ENCODE measurements around the gene DHRS4L2.
"Not testable (repeated sequence)": the region's sequence is repeated elsewhere in the genome, so short reads cannot be mapped to it uniquely, and the experiment has no call there.

DHRS4L2 gene

DNA sequence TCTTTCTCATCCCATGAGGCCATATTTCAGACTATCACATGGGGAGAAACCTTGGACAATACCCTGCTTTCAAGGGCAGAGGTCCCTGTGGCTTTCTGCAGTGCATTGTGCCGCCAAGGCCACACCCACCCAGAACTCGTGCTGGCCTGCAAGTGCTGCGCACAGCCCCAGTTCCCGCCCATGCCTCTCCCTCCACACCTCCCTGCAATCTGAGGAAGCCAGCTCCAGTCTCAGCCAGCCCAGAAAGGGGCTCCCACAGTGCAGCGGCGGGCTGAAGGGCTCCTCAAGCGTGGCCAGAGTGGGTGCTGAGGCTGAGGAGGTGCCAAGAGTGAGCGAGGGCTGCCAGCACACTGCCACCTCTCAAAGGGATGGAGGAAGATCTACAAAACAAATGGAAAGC lies 15.6 kb upstream of the DHRS4L2 start:
- not testable (repeated sequence) for DNase-seq (ENCODE audit: low read depth)

DNA sequence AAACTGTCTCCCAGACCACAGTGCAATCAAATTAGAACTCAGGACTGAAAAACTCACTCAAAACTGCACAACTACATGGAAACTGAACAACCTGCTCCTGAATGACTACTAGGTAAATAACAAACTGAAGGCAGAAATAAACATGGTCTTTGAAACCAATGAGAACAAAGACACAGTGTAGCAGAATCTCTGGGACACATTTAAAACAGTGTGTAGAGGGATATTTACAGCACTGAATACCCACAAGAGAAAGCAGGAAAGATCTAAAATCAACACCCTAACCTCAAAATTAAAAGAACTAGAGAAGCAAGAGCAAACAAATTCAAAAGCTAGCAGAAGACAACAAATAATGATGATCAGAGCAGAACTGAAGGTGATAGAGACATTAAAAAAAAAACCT lies 14.7 kb upstream of the DHRS4L2 start:
- not testable (repeated sequence) for DNase-seq (ENCODE audit: low read depth)

DNA sequence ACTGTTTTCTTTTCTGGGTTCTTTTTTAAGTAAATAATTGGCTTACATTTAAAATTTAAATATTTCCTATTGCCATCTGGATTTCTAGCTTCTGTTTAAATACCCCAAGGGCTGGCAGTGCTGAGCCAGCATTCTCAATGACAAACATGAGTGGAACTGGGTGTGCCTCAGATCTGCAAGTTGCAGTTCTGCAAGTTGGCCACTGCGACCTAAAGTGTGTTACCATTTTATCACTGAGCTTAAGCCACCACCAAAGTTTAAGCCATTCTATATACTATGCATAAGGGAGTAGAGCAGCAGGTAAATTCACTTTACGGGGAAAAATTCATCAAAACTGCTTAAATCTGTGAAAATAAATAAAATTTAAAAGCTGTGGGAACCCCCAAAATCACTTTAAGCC lies 11.5 kb upstream of the DHRS4L2 start:
- DNase-seq (ENCODE audit: low read depth), result not testable (repeated sequence)

DNA sequence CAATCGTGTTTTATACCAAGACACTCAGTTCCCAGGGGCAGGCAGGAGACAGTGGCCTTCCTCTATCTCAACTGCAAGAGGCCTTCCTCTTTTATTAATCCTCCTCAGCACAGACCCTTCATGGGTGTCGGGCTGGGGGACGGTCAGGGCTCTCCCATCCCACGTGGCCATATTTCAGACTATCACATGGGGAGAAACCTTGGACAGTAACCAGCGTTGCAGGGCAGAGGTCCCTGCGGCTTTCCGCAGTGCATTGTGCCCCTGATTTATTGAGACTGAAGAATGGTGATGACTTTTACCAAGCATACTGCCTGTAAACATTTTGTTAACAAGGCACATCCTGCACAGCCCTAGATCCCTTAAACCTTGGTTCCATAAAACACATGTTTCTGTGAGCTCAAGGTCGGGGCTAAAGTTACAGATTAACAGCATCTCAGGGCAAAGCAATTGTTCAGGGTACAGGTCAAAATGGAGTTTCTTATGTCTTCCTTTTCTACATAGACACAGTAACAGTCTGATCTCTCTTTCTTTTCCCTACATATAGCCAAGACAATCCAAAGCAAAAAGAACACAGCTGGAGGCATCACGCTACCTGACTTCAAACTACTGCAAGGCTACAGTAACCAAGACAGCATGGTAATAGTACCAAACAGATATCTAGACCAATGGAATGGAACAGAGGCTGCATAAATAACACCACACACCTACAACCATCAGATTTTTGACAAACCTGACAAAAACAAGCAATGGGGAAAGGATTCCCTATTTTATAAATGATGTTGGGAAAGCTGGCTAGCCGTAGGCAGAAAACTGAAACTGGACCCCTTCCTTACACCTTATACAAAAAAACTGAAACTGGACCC lies 6.5 kb upstream of the DHRS4L2 start:
- not testable (repeated sequence) for DNase-seq (ENCODE audit: low read depth)

DNA sequence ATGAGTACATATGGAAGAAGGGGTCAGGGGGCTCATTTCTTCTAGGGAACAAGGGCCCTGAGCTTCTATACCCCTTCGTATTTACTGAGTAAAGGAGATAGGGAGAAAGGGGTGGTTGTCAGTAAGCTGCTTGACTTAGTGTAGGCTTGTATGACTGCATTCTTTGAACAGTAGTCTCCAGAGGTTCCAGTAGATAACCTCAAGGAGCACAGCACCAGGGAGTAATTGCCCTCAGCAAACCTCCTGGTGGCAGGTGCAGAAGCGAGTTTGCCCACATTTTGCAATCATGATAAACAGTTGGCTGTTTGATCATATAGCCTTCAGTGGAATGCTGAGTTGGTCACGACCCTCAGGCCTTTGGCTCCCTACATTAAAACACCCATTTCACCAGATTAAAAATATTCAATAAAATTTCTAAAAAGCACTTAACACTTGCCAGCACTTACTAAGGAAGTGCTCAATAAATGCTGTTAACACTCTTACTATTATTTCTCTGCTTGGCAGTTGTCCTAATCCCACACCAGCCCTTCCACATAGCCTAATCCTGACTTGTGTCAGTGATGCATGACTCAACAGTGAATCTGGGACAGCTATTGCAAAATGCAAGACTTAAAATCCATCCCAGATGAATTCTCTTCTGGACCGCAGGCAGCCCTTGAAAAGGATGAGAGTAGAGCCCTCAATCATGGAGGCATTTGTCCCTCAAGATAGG lies 3.7 kb upstream of the DHRS4L2 start:
- no peak for DNase-seq (ENCODE audit: low read depth)

DNA sequence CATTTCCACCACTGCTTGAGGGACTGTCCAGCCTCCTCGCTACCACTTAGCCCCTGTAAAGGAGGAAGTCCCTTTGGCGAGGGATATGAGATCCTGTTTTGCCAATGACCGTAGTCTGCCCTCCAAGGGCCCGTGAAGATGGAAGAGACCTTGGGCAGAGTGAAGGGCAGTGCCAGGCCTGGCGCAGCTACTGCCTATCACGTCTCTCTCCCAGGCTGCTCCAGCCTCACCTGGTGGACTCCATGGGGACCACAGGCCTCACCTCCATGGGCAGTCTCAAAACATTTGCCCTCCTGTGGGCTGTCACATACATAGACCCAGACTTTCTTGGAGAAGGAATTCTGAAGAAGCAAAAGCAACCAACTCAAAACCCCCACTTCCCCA lies 514 bp upstream of the DHRS4L2 start:
- DNase-seq (ENCODE audit: low read depth), result not testable (repeated sequence)

DNA sequence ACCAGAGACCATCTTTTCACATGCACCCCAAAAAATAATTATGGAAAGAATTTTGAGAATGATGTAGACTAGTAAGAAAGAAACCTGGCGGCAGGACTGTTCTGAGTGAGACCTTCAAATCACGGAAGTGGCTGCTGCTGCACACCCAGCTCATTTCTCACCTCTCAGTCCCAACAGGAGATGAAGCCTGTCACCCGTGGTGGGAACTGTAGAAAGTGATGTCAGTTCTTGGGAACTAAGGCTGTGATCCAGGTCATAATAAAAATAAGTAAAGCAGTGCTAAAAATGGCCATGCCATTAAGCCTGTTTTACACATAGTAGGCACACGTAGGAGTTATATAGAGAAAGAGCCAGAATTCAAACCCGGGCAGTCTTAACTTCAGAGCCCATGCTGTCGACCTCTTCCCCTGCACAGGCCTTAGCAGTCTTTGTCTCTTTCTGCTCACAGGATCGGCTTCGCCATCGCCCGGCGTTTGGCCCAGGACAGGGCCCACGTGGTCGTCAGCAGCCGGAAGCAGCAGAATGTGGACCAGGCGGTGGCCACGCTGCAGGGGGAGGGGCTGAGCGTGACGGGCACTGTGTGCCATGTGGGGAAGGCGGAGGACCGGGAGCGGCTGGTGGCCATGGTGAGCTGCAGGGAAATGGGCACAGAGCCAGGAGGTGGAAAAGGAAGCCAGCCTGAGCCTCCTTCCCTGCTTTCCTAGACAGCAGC lies 1.2 kb downstream of the DHRS4L2 start:
- not testable (repeated sequence) for DNase-seq (ENCODE audit: low read depth)

DNA sequence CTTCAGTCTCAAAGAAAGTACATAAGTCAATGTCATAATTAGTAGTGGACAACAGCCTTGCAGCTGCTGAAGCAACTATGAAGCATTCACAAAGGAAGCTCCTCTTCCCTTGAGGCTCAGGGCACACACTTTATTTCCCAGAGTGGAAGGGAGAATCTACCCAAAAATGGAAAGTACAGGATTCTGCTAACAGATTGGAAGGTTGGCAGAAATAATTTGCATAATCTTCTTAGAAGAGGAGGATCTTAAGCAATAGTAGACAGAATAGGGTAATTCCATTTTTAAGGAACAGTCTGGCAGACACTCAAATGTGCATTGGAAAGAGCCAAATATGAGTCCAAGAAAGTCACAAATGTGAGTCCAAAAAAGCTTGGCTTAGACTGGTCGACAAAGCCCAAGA lies 2.2 kb downstream of the DHRS4L2 start:
- not testable (repeated sequence) for DNase-seq (ENCODE audit: low read depth)

DNA sequence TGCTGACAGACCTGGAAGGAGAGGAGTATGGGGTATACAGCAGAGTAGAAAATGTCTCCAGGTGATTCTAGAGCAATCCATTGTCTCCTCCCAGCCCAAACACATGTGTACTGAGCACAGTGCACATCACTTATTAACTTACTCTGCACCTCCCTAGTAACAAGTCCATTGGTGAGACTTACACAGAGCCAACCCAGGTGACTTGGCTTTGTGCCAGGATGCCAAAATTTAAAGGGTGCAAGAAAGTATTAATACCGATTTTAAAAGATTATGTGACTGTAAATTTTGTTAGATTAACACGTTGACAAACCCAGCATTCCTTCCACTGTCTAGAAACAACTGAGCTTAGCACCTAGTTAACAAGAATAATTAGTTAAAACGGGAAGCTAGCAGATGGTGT lies 4.3 kb downstream of the DHRS4L2 start:
- DNase-seq (ENCODE audit: low read depth), result not testable (repeated sequence)

DNA sequence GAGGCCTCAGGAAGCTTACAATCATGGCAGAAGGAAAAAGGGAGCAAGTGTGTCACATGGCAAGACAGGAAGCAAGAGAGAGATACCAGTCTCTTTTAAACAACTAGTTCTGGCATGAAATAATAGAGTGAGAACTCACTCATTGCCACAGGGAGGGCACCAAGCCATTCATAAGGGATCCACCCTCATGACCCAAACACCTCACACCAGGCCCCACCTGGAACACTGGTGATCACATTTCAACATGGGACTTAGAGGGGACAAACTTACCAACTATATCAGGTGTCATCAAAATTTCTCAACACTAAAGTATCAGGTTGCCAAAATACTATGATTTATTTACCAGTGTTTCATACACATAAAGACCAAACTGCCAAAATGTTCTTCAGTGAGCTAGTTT lies 7.3 kb downstream of the DHRS4L2 start:
- DNase-seq (ENCODE audit: low read depth), result not testable (repeated sequence)

DNA sequence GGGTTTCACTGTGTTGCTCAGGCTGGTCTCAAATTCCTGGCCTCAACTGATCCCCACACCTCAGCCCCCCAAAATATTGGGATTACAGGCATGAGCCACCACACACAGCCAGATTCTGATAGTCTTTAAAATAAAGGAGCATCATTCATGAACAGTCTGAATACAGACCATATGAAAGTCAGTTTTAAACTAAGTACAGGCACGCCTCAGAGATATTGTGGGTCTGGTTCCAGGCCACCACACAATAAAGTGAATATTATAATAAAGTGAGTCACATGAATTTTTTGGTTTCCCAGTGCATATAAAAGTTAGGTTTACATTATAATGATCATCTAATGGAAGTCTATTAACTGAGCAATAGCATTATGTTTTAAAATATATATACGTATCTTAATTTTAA lies 8.1 kb downstream of the DHRS4L2 start:
- DNase-seq (ENCODE audit: low read depth), result not testable (repeated sequence)

DNA sequence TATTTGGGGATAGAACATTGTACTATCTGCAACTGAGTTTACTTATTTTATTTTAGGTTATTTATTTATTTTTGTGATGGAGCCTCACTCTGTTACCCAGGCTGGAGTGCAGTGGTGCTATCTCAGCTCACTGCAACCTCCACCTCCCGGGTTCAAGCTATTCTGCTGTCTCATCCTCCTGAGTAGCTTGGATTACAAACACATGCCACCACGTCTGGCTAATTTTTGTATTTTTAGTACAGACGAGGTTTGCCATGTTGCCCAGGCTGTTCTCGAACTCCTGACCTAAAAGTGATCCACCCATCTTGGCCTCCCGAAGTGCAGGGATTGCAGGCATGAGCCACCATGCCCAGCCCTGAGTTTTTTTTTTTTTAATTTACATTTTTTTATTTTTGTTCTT lies 10.9 kb downstream of the DHRS4L2 start:
- DNase-seq (ENCODE audit: low read depth), result not testable (repeated sequence)

DNA sequence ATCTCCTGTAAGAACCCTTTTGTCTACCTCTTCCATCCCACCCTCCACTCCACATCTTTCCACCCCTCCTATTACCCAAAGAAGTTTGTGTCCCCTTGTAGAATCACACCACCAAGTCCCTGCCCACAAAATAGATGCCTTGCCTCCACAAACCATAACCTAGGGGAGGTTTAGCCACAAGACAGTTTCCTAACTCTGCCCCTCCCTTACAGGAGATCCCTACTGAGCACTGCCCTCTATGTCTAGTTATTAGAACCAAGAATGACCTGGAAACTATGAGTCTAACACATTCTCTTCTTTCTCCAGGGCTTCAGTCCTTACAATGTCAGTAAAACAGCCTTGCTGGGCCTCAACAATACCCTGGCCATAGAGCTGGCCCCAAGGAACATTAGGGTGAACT lies 12.3 kb downstream of the DHRS4L2 start:
- DNase-seq (ENCODE audit: low read depth), result not testable (repeated sequence)

DNA sequence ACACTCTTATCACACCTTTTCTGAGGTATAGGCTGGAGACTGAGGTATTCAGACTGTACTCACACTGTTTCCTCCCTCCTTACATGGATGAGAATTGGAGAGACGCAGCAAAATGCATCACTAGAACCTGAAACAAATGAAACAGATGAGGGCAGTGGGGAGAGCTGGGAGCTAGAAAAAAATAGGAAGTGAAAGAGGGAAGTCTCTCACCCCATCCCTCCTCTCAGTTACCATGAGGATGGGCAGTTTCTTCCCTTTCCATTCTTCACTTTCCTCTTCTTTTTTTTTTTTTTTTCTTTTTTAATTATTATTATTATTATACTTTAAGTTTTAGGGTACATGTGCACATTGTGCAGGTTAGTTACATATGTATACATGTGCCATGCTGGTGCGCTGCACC lies 12.9 kb downstream of the DHRS4L2 start:
- DNase-seq (ENCODE audit: low read depth), result not testable (repeated sequence)

DNA sequence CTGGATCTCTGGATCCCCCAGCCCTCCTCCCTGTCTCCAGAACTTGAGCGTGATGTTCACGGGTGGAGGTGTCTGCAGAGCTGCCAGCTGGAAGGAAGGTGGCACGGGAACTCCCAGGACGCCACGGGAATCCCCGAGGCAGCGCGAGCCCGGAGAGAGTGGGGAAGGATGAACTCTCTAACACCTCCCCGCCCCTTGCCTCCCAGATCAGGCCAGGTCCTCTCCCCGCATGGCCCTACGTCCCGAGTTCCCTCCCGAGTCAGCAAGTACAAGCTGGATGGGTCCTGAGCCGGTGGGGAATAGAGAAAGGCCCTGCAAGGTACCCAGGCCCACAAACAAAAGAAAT lies 17.7 kb downstream of the DHRS4L2 start:
- not testable (repeated sequence) for DNase-seq (ENCODE audit: low read depth)

DNA sequence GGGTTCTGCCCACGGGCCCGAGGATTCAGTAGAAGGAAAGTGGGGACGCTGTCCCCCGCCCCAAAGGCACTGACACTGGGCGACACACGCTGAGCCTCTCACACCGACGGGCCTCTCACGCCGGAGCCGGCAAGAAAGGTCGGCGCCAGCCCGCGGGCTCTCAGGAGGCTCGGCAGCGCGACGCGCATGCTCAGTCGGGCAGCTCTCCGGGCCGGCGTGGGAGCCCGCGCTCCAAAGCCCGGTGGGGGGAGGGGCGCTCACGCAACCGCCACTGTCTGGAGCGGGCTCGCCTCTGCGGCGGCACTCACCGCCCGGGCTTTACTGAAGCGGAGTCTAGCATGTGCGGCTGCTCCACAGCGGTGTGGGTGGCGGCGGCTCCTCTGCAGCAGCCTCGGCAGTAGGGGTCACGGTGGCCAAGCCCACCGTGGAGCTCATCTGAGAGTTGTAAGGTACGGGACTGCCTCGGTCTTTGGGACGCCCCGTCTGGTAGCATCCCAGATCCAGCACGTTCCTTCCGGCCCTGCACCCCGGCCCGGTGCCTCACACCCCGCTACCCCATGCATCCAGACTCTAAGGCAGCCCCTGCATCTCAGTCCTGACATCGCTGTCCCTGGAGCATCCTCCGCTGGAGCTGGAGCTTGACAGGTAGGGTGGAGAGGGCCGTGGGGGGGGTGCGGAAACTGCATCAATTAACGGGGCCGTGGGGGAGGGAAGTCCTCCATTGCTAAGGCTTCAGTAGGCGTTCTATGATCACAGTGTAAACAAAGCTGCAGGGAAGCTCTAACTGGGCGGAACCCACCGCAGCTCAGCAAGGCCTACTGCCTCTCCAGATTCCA lies 18.3 kb downstream of the DHRS4L2 start:
- DNase-seq (ENCODE audit: low read depth), result peak; percentile 49

DNA sequence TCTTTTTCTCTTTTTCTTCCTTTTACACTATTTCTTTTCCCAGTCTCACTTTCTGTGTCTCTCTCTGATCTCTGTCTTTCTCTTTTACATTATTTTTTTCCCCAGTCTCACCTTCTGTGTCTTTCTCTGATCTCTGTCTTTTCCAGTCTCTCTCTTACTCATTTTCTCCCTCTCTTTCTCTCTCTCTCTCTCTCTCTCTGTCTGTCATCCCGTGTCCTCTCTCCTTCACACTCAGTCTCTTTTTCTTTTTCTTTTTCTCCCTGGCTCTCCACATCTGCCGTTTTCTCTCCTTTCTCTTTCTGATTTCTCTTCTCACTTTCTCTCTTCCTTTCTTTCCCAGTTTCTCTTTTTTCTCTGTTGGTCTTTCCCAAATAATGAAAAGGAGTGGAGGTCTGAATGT lies 22.3 kb downstream of the DHRS4L2 start:
- no peak for DNase-seq (ENCODE audit: low read depth)

DNA sequence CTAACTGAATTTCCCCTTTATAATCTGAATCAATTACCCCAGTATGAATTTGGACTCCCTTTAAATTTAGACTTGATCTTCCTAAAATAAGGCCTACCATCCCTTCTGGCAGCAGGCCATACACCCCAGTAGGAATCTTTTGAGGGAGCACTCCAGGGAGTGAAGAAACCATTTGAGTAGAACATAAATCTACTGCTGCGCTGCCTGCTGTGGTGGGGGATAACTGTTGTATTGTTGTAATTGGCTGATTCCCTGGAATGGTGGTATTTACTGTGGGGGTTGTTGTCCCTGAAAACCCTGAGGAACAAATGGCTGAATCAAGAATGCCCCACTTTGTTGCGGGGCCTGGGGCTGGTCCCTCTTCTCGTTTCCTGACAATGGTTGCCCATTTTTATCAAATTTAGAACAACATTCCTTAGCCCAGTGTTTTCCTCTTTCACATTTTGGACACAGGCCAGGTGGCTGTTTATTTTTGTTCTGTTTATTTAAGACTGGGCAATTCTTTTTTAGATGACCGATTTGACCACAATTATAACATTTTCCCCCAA lies 24.1 kb downstream of the DHRS4L2 start:
- DNase-seq (ENCODE audit: low read depth), result not testable (repeated sequence)

DNA sequence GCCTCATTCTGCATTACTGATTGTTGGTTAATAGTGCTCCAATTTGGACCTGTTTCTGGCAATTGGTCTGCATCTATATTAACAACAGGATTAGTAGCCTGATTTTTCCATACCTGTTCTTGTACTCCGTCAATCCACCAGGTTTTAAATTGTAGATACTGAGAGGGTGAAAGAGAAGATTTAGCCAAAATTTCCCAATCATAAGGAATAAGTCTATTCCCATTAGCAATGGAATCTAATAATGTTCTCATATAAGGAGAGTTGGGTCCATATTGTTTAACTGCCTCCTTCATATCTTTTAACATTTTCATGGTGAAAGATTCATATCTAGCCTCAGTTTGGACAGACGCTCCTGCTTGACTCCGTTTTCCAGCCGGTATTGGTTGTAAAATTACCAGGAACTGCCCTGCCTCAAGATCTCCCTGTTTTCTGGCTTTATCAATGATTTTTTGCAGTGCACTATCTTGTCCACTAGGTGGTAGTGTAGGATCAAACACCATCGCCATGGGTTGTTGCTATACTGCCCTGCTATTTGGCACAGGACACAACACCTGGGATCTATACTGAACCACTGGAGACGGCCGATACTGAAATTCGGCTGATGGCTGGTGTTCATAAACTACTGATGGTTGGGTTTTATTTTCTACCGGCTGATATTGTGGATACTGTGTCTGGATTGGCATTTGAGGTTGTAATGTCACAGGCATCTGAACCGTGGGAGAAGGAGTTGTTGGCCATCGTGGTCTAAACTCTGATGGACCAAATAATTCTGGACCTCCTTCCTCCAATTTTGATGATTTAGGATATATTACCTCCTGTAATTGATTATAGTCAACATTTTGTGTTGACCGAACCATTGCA lies 25.2 kb downstream of the DHRS4L2 start:
- DNase-seq (ENCODE audit: low read depth), result no peak

DNA sequence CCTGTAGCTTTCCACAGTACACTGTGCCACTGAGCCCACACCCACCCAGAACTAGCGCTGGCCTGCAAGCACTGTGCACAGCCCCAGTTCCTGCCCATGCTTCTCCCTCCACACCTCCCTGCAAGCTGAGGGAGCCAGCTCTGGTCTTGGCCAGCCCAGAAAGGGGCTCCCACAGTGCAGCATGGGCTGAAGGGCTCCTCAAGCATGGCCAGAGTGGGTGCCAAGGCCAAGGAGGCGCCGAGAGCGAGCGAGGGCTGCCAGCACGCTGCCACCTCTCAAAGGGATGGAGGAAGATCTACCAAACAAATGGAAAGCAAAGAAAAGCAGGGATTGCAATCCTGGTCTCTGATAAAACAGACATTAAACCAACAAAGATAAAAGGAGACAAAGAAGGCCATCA lies 27.0 kb downstream of the DHRS4L2 start:
- not testable (repeated sequence) for DNase-seq (ENCODE audit: low read depth)

DNA sequence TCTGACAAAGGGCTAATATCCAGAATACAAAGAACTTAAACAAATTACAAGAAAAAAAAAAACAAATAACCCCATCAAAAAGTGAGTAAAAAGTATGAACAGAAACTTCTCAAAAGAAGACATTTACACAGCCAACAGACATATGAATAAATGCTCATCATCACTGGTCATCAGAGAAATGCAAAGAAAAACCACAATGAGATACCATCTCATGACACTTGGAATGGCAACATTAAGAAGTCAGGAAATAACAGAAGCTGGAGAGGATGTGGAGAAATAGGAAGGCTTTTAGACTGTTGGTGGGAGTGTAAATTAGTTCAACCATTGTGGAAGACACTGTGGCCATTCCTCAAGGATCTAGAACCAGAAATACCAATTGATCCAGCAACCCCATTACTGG lies 30.2 kb downstream of the DHRS4L2 start:
- not testable (repeated sequence) for DNase-seq (ENCODE audit: low read depth)

All from stimulated activated CD8-positive, alpha-beta memory T cell treated with anti-CD3 and anti-CD28 coated beads, Interleukin-12 subunit alpha, Interleukin-12 subunit beta, amount 100 ng/mL, for 4 hours (primary cell).